ENCODE measurements around the gene RBM17. TPM values are rescaled to one million over a fixed set of nuclear protein-coding genes. Genes with fewer than 3 reads are reported as not detected.

The RBM17 gene
- total RNA-seq, 1 experiment from 2014 or later: 133 TPM

DNA sequence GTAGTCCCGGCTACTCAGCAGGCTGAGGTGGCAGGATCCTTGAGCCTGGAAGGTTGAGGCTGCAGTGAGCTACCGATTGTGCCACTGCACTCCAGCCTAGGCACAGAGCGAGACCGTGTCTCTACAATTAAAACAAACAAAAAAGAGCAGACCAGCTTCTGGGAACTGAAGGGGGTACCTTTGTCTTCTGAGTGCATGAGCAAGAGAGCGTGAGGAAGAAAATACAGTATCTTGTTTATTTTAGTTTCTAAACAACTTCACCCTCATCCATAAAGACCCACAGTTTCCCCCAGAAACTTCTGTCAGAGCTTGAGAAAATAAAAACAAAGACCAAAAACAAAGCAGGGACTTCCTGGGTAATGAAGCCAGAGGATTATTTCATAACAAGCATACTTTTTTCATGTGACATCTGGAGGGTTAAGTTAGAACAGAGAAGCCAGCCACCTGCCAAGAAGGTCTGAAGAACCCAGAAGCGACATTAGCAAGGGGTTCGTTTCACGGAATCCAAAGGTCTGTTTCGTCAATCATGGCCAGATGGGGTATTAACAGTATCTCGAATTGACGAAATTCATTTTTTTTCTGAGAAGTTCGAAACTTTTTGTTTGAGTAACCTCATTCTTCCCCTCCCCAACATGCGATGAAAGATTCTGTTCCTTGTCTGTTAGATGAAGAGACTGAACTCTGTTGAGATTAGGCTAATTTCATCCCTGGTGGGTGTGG lies 16.5 kb upstream of the RBM17 start:
- TF ChIP-seq, protein P1, sequence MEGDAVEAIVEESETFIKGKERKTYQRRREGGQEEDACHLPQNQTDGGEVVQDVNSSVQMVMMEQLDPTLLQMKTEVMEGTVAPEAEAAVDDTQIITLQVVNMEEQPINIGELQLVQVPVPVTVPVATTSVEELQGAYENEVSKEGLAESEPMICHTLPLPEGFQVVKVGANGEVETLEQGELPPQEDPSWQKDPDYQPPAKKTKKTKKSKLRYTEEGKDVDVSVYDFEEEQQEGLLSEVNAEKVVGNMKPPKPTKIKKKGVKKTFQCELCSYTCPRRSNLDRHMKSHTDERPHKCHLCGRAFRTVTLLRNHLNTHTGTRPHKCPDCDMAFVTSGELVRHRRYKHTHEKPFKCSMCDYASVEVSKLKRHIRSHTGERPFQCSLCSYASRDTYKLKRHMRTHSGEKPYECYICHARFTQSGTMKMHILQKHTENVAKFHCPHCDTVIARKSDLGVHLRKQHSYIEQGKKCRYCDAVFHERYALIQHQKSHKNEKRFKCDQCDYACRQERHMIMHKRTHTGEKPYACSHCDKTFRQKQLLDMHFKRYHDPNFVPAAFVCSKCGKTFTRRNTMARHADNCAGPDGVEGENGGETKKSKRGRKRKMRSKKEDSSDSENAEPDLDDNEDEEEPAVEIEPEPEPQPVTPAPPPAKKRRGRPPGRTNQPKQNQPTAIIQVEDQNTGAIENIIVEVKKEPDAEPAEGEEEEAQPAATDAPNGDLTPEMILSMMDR (IDR thresholded peaks at IDR 0.05; ENCODE audit: unreplicated experiment): no peak
- no TSS peak for BruUV-seq (replicated peaks)
- DNase-seq: no peak
- H3K9me3 Mint-ChIP-seq (ENCODE audit: low read depth, unreplicated experiment): no peaks in the 10 kb centered on the region
- no peak overlapping the region for H3K4me3 Mint-ChIP-seq (ENCODE audit: low read depth, unreplicated experiment)
- no peak overlapping the region for H3K27ac Mint-ChIP-seq (ENCODE audit: unreplicated experiment)
- CTCF ChIA-PET: no interaction called here
- H3K4me1 Mint-ChIP-seq (ENCODE audit: low read depth, unreplicated experiment): peaks cover 12% of the 10 kb centered on the region
- peaks cover 84% of the 10 kb centered on the region for H3K27me3 Mint-ChIP-seq (ENCODE audit: unreplicated experiment)
- H3K36me3 Mint-ChIP-seq (ENCODE audit: insufficient read depth, unreplicated experiment): peaks cover 3% of the 10 kb centered on the region
- intact Hi-C loops (cut with micrococcal nuclease; ENCODE audit: unreplicated experiment): no loop called here

DNA sequence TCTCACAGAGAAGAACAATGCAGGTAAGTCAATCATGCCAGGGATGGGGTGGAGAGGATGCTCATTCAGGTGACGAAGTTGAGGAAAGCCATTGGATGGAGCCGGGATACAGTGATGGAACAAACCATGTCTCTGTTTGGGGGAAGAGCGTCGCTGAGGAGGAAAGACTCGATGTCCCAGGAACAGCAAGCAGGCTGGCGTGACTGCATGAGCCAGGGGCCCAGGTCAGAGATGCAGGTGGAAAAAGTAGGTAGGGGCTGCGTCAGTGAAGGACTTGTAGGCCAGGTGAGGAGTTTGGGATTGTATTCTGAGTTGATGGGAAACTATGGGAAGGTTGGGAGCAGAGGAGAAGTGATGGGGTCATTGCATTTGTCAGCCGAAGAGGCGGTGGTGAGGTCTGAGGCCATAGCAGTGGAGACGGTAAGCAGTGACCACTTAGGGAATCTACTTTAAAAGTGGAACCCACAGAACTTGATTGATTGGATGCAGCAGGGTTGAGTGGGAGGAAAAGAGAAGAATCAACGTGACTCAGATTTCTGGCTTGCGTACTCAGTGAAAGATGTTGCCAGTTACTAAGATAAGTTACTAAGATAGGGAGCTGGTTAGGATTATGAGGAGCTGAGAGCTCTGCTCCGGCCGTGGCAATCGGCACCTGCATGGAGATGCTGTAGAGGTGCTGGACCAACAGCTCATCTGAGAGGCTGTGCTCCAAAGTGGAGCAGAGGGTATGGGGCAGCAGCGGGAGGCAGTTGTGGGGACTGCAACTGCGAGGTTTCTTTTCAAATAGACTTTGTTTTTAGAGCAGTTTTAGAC lies 14.1 kb upstream of the RBM17 start:
- H3K4me3 Mint-ChIP-seq (ENCODE audit: low read depth, unreplicated experiment): no peak overlapping the region
- peaks cover 12% of the 10 kb centered on the region for H3K4me1 Mint-ChIP-seq (ENCODE audit: low read depth, unreplicated experiment)
- TF ChIP-seq, protein P1 (IDR thresholded peaks at IDR 0.05; ENCODE audit: unreplicated experiment): no peak
- DNase-seq: no peak
- peaks cover 91% of the 10 kb centered on the region for H3K27me3 Mint-ChIP-seq (ENCODE audit: unreplicated experiment)
- H3K36me3 Mint-ChIP-seq (ENCODE audit: insufficient read depth, unreplicated experiment): peaks cover 3% of the 10 kb centered on the region
- BruUV-seq (replicated peaks): no TSS peak
- CTCF ChIA-PET: no interaction called here
- intact Hi-C loops (cut with micrococcal nuclease; ENCODE audit: unreplicated experiment): no loop called here
- H3K9me3 Mint-ChIP-seq (ENCODE audit: low read depth, unreplicated experiment): no peaks in the 10 kb centered on the region
- H3K27ac Mint-ChIP-seq (ENCODE audit: unreplicated experiment): no peak overlapping the region

DNA sequence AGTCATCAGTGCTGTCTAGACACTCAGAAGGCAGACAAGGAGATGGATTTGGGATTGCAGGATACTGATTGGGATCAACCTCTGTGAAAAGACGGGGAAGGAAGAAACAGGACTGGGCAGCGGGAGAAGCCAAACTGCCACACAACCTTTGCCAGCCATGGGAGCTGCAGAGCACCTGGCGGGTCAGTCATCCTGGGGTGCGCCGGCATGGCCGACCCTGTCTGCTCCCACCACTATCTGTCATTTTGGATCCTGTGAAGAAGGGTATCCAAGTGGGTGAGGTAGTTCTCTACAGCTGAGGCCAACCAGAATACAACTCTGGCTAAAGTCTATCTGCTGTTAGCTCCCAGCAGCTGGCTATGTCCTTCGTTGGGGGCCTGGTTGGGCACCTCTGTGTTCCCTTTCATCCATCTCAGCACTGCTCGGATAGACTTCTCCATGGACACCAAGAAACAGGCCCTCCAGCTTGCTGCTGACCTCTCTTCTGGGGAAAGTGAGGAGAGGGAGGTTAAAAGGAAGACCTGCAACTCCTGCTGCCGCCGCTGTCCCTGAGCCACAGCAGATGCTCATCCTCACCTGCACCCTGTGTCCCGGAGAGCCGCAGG lies 11.7 kb upstream of the RBM17 start:
- TF ChIP-seq, protein P1 (IDR thresholded peaks at IDR 0.05; ENCODE audit: unreplicated experiment): no peak
- intact Hi-C loops (cut with micrococcal nuclease; ENCODE audit: unreplicated experiment): no loop called here
- Mint-ChIP-seq H3K9me3 (ENCODE audit: low read depth, unreplicated experiment) (no peaks in the 10 kb centered on the region), H3K4me3 (ENCODE audit: low read depth, unreplicated experiment) (no peak overlapping the region), H3K27ac (ENCODE audit: unreplicated experiment) (no peak overlapping the region), H3K36me3 (ENCODE audit: insufficient read depth, unreplicated experiment) (peaks cover 3% of the 10 kb centered on the region), H3K4me1 (ENCODE audit: low read depth, unreplicated experiment) (peaks cover 12% of the 10 kb centered on the region), H3K27me3 (ENCODE audit: unreplicated experiment) (peaks cover 93% of the 10 kb centered on the region)
- CTCF ChIA-PET: no interaction called here
- DNase-seq: no peak
- no TSS peak for BruUV-seq (replicated peaks)

DNA sequence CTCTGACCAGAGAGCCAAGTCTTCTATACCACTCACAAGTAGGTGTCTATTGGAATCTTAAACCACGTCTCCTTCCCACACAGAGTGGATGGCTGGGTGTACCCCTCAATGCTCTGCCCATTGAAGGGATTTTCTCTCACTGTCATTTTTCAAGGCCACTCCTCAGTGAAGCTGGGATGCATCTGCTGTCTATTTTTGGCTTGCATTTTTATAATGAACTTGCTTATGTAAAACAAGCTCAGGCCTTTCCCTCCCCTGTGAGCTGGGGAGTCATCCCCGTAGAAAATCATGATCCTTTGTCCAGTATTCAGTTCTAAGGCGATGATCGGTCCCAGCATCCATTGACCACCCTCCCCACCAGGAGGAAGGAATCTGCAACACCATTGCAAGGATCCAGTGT lies 9.8 kb upstream of the RBM17 start:
- Mint-ChIP-seq H3K4me1 (ENCODE audit: low read depth, unreplicated experiment) (peaks cover 11% of the 10 kb centered on the region), H3K4me3 (ENCODE audit: low read depth, unreplicated experiment) (no peak overlapping the region), H3K36me3 (ENCODE audit: insufficient read depth, unreplicated experiment) (peaks cover 3% of the 10 kb centered on the region), H3K9me3 (ENCODE audit: low read depth, unreplicated experiment) (no peaks in the 10 kb centered on the region), H3K27me3 (ENCODE audit: unreplicated experiment) (peaks cover 93% of the 10 kb centered on the region), H3K27ac (ENCODE audit: unreplicated experiment) (no peak overlapping the region)
- BruUV-seq (replicated peaks): no TSS peak
- CTCF ChIA-PET: no interaction called here
- no peak for DNase-seq
- intact Hi-C loops (cut with micrococcal nuclease; ENCODE audit: unreplicated experiment): no loop called here
- TF ChIP-seq, protein P1 (IDR thresholded peaks at IDR 0.05; ENCODE audit: unreplicated experiment): no peak
